ENCODE measurements around the gene CPHXL2. TPM values are rescaled to one million over a fixed set of nuclear protein-coding genes. Genes with fewer than 3 reads are reported as not detected.
A peak's percentile ranks its signal among the peaks of the same experiment; 100 is the strongest.

CPHXL2 gene
- total RNA-seq, 1 donor from 2014 or later, result not detected

GRCh38 chr16:75660321-75660720 lies 16.5 kb downstream of the CPHXL2 start:
- DNase-seq (ENCODE audit: low spot score), result no peak
- H3K4me1 Mint-ChIP-seq (ENCODE audit: unreplicated experiment), result no peaks in the 10 kb centered on the region
- TF ChIP-seq CTCF (IDR thresholded peaks at IDR 0.05; ENCODE audit: unreplicated experiment), result no peak
- peaks cover 24% of the 10 kb centered on the region for H3K36me3 Mint-ChIP-seq (ENCODE audit: low read depth, unreplicated experiment)
- no peaks in the 10 kb centered on the region for H3K27me3 Mint-ChIP-seq (ENCODE audit: unreplicated experiment)
- no peaks in the 10 kb centered on the region for H3K9me3 Mint-ChIP-seq (ENCODE audit: unreplicated experiment)
- no peak overlapping the region for H3K4me3 Mint-ChIP-seq (ENCODE audit: unreplicated experiment)
- no peak overlapping the region for H3K27ac Mint-ChIP-seq (ENCODE audit: unreplicated experiment)

GRCh38 chr16:75658175-75658574 lies 18.6 kb downstream of the CPHXL2 start:
- Mint-ChIP-seq H3K27me3 (ENCODE audit: unreplicated experiment) (no peaks in the 10 kb centered on the region), H3K4me3 (ENCODE audit: unreplicated experiment) (no peak overlapping the region), H3K27ac (ENCODE audit: unreplicated experiment) (no peak overlapping the region), H3K36me3 (ENCODE audit: low read depth, unreplicated experiment) (peaks cover 33% of the 10 kb centered on the region), H3K9me3 (ENCODE audit: unreplicated experiment) (no peaks in the 10 kb centered on the region), H3K4me1 (ENCODE audit: unreplicated experiment) (peaks cover 6% of the 10 kb centered on the region)
- no peak for DNase-seq (ENCODE audit: low spot score)
- TF ChIP-seq CTCF (IDR thresholded peaks at IDR 0.05; ENCODE audit: unreplicated experiment), result no peak

GRCh38 chr16:75653922-75654321 lies 22.9 kb downstream of the CPHXL2 start:
- DNase-seq (ENCODE audit: low spot score), result no peak
- H3K4me3 Mint-ChIP-seq (ENCODE audit: unreplicated experiment), result peak overlapping the region; percentile 22

GRCh38 chr16:75648265-75649076 lies 28.3 kb downstream of the CPHXL2 start:
- Mint-ChIP-seq H3K27ac (ENCODE audit: unreplicated experiment) (peak overlapping the region; percentile 94), H3K27me3 (ENCODE audit: unreplicated experiment) (peaks cover 6% of the 10 kb centered on the region), H3K9me3 (ENCODE audit: unreplicated experiment) (peaks cover 5% of the 10 kb centered on the region), H3K4me1 (ENCODE audit: unreplicated experiment) (peaks cover 55% of the 10 kb centered on the region), H3K4me3 (ENCODE audit: unreplicated experiment) (peak overlapping the region; percentile 100), H3K36me3 (ENCODE audit: low read depth, unreplicated experiment) (peaks cover 21% of the 10 kb centered on the region)
- no peak for TF ChIP-seq CTCF (IDR thresholded peaks at IDR 0.05; ENCODE audit: unreplicated experiment)
- DNase-seq (ENCODE audit: low spot score), result peak; percentile 80

More at GRCh38 chr16:75653922-75654321, 22.9 kb downstream of the CPHXL2 start:
- Mint-ChIP-seq H3K36me3 (ENCODE audit: low read depth, unreplicated experiment) (peaks cover 38% of the 10 kb centered on the region), H3K9me3 (ENCODE audit: unreplicated experiment) (peaks cover 5% of the 10 kb centered on the region), H3K27me3 (ENCODE audit: unreplicated experiment) (peaks cover 3% of the 10 kb centered on the region), H3K27ac (ENCODE audit: unreplicated experiment) (no peak overlapping the region), H3K4me1 (ENCODE audit: unreplicated experiment) (peaks cover 26% of the 10 kb centered on the region)
- no peak for TF ChIP-seq CTCF (IDR thresholded peaks at IDR 0.05; ENCODE audit: unreplicated experiment)

Measured in endothelial cell (in vitro differentiated cells).